ENCODE measurements around the gene FXN.

Gene FXN

DNA sequence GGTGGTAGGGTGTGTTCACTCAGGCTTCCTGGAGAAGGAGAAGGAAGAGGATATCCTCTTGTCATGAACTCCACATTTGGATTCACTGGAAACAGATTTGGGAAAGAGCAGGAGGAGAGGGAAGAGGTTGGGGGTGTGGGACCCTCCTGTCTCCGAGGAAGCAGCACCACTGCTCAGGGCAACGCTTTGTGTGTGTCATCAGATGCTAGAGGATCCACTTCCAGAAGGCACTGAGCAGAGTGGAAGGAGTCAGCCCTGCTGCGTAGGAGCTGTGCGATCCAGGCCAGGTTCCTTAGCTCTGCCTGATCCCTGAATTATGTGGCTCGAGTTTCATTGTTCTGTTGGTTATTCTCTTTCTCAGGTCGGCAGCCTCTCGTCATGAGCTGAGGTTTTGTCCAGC lies 101.2 kb downstream of the FXN start:
- Histone ChIP-seq H3K9me3 (ENCODE audit: control insufficient read depth, insufficient read depth, low read length) (no peaks in the 10 kb centered on the region), H3K4me3 (ENCODE audit: low read depth, low read length) (no peak overlapping the region), H3K9ac (ENCODE audit: low read depth, low read length) (no peak overlapping the region), H3K27me3 (ENCODE audit: control insufficient read depth, insufficient read depth, low read length) (no peaks in the 10 kb centered on the region), H3K4me1 (ENCODE audit: control insufficient read depth, insufficient read depth, low read length) (no peaks in the 10 kb centered on the region), H3K36me3 (ENCODE audit: control insufficient read depth, insufficient read depth, low read length) (peaks cover 3% of the 10 kb centered on the region)

GRCh38 chr9:69137311-69137710 lies 101.8 kb downstream of the FXN start:
- H3K36me3 ChIP-seq (ENCODE audit: control insufficient read depth, insufficient read depth, low read length): peaks cover 3% of the 10 kb centered on the region
- H3K9me3 ChIP-seq (ENCODE audit: control insufficient read depth, insufficient read depth, low read length): no peaks in the 10 kb centered on the region
- no peak overlapping the region for H3K9ac ChIP-seq (ENCODE audit: low read depth, low read length)
- no peaks in the 10 kb centered on the region for H3K4me1 ChIP-seq (ENCODE audit: control insufficient read depth, insufficient read depth, low read length)
- H3K27me3 ChIP-seq (ENCODE audit: control insufficient read depth, insufficient read depth, low read length): no peaks in the 10 kb centered on the region
- no peak overlapping the region for H3K4me3 ChIP-seq (ENCODE audit: low read depth, low read length)

GRCh38 chr9:69139596-69139995 lies 104.0 kb downstream of the FXN start:
- H3K4me3 ChIP-seq (ENCODE audit: low read depth, low read length): no peak overlapping the region
- no peaks in the 10 kb centered on the region for H3K4me1 ChIP-seq (ENCODE audit: control insufficient read depth, insufficient read depth, low read length)
- H3K9me3 ChIP-seq (ENCODE audit: control insufficient read depth, insufficient read depth, low read length): no peaks in the 10 kb centered on the region
- H3K27me3 ChIP-seq (ENCODE audit: control insufficient read depth, insufficient read depth, low read length): no peaks in the 10 kb centered on the region
- no peak overlapping the region for H3K9ac ChIP-seq (ENCODE audit: low read depth, low read length)
- peaks cover 3% of the 10 kb centered on the region for H3K36me3 ChIP-seq (ENCODE audit: control insufficient read depth, insufficient read depth, low read length)

- Histone ChIP-seq H3K9ac (ENCODE audit: low read depth, low read length) (no peak overlapping the region), H3K36me3 (ENCODE audit: control insufficient read depth, insufficient read depth, low read length) (peaks cover 3% of the 10 kb centered on the region), H3K4me1 (ENCODE audit: control insufficient read depth, insufficient read depth, low read length) (no peaks in the 10 kb centered on the region), H3K9me3 (ENCODE audit: control insufficient read depth, insufficient read depth, low read length) (no peaks in the 10 kb centered on the region), H3K4me3 (ENCODE audit: low read depth, low read length) (no peak overlapping the region), H3K27me3 (ENCODE audit: control insufficient read depth, insufficient read depth, low read length) (no peaks in the 10 kb centered on the region)
Measured at GRCh38 chr9:69140123-69140735, 104.7 kb downstream of the FXN start.

DNA sequence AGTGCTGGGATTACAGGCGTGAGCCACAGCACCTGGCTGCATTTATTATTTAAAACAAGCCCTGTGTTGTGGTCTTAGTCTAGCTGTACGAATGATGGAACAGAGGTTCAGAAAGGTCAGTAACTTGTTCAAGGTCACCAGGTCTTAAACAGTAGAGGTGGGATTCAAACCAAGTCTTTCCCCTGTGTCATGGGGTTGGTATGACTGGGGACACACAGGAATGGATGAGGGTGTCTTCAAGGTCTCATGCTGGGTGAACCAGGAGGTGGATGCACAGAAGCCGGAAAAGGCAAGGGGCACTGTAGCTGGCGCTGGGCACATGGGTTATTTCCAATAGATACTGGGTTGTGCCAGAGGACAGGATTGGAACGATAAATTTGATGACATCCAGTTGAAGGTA lies 106.3 kb downstream of the FXN start:
- H3K9me3 ChIP-seq (ENCODE audit: control insufficient read depth, insufficient read depth, low read length): no peaks in the 10 kb centered on the region
- no peak overlapping the region for H3K9ac ChIP-seq (ENCODE audit: low read depth, low read length)
- no peaks in the 10 kb centered on the region for H3K27me3 ChIP-seq (ENCODE audit: control insufficient read depth, insufficient read depth, low read length)
- no peak overlapping the region for H3K4me3 ChIP-seq (ENCODE audit: low read depth, low read length)
- peaks cover 3% of the 10 kb centered on the region for H3K36me3 ChIP-seq (ENCODE audit: control insufficient read depth, insufficient read depth, low read length)
- H3K4me1 ChIP-seq (ENCODE audit: control insufficient read depth, insufficient read depth, low read length): no peaks in the 10 kb centered on the region

- no peaks in the 10 kb centered on the region for H3K9me3 ChIP-seq (ENCODE audit: control insufficient read depth, insufficient read depth, low read length)
- H3K4me1 ChIP-seq (ENCODE audit: control insufficient read depth, insufficient read depth, low read length): no peaks in the 10 kb centered on the region
- peaks cover 3% of the 10 kb centered on the region for H3K36me3 ChIP-seq (ENCODE audit: control insufficient read depth, insufficient read depth, low read length)
- no peaks in the 10 kb centered on the region for H3K27me3 ChIP-seq (ENCODE audit: control insufficient read depth, insufficient read depth, low read length)
- no peak overlapping the region for H3K4me3 ChIP-seq (ENCODE audit: low read depth, low read length)
- no peak overlapping the region for H3K9ac ChIP-seq (ENCODE audit: low read depth, low read length)
Measured at GRCh38 chr9:69143291-69143690, 107.7 kb downstream of the FXN start.

DNA sequence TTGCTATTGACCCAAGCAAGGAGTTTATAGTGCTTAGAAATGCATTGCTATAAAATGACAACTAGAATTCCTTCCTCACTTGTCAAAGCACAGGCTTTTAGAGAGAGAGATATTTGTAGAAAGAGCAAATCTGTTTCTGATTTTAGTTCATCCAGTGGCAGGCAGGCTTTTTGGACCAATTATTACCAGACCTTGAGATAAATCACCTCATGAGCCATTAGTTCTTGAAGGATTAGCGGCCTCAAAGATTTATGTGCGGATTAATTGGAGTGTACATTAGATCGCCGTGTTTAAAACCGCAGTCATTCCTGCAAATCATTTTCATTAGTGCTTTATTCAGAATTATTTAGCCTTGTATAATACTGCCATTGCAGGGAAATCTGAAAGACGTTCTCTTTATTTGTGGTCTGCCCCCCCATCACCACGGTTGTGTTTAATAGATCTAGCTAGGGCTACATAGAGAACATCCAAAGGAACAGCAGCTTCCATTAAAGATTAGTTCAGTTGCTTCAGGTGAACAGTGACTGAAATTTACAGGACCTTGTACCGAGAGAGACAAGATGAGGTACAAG lies 109.7 kb downstream of the FXN start:
- Histone ChIP-seq H3K4me3 (ENCODE audit: low read depth, low read length) (no peak overlapping the region), H3K36me3 (ENCODE audit: control insufficient read depth, insufficient read depth, low read length) (peaks cover under 1% of the 10 kb centered on the region)

GRCh38 chr9:69147041-69147834 lies 111.7 kb downstream of the FXN start:
- Histone ChIP-seq H3K9me3 (ENCODE audit: control insufficient read depth, insufficient read depth, low read length) (no peaks in the 10 kb centered on the region), H3K9ac (ENCODE audit: low read depth, low read length) (no peak overlapping the region), H3K4me1 (ENCODE audit: control insufficient read depth, insufficient read depth, low read length) (peaks cover 3% of the 10 kb centered on the region), H3K4me3 (ENCODE audit: low read depth, low read length) (no peak overlapping the region), H3K36me3 (ENCODE audit: control insufficient read depth, insufficient read depth, low read length) (peaks cover 3% of the 10 kb centered on the region), H3K27me3 (ENCODE audit: control insufficient read depth, insufficient read depth, low read length) (no peaks in the 10 kb centered on the region)

More for the DNA sequence above, 109.7 kb downstream of the FXN start:
- no peaks in the 10 kb centered on the region for H3K27me3 ChIP-seq (ENCODE audit: control insufficient read depth, insufficient read depth, low read length)
- H3K9me3 ChIP-seq (ENCODE audit: control insufficient read depth, insufficient read depth, low read length): no peaks in the 10 kb centered on the region
- H3K4me1 ChIP-seq (ENCODE audit: control insufficient read depth, insufficient read depth, low read length): peaks cover 3% of the 10 kb centered on the region
- H3K9ac ChIP-seq (ENCODE audit: low read depth, low read length): no peak overlapping the region

- Histone ChIP-seq H3K9me3 (ENCODE audit: control insufficient read depth, insufficient read depth, low read length) (no peaks in the 10 kb centered on the region), H3K4me3 (ENCODE audit: low read depth, low read length) (no peak overlapping the region)
Measured at GRCh38 chr9:69149321-69149807, 113.8 kb downstream of the FXN start.

More at GRCh38 chr9:69149321-69149807, 113.8 kb downstream of the FXN start:
- H3K27me3 ChIP-seq (ENCODE audit: control insufficient read depth, insufficient read depth, low read length): no peaks in the 10 kb centered on the region
- H3K36me3 ChIP-seq (ENCODE audit: control insufficient read depth, insufficient read depth, low read length): peaks cover 3% of the 10 kb centered on the region
- no peak overlapping the region for H3K9ac ChIP-seq (ENCODE audit: low read depth, low read length)
- peaks cover 3% of the 10 kb centered on the region for H3K4me1 ChIP-seq (ENCODE audit: control insufficient read depth, insufficient read depth, low read length)

Data from iPS-15b (cell line).